Glutamatergic neuron (in vitro differentiated cells): ENCODE results near the gene NEK5. TPM values are rescaled to one million over a fixed set of nuclear protein-coding genes. Genes with fewer than 3 reads are reported as not detected.
"Not testable (repeated sequence)": the region's sequence is repeated elsewhere in the genome, so short reads cannot be mapped to it uniquely, and the experiment has no call there.

ENCODE experiments used
- DNase-seq: peaks from one replicate; pipeline ENCODE4 v3.0.0; 2022
- H3K27ac Mint-ChIP-seq: one replicate; pipeline ENCODE4 v1.8.0; 2020; ENCODE audit warnings: mild to moderate bottlenecking, mixed read lengths, inconsistent platforms; ENCODE audit not compliant: unreplicated experiment
- H3K27me3 Mint-ChIP-seq: one replicate; pipeline ENCODE4 v1.8.0; 2020; ENCODE audit warnings: mild to moderate bottlenecking, moderate library complexity, mixed read lengths, inconsistent platforms; ENCODE audit not compliant: unreplicated experiment
- H3K36me3 Mint-ChIP-seq: one replicate; pipeline ENCODE4 v1.8.0; 2020; ENCODE audit warnings: mild to moderate bottlenecking, mixed read lengths, inconsistent platforms; ENCODE audit not compliant: unreplicated experiment
- H3K4me1 Mint-ChIP-seq: one replicate; pipeline ENCODE4 v1.8.0; 2020; ENCODE audit warnings: mild to moderate bottlenecking, low read depth, mixed read lengths, inconsistent platforms; ENCODE audit not compliant: unreplicated experiment
- H3K4me3 Mint-ChIP-seq: one replicate; pipeline ENCODE4 v1.8.0; 2020; ENCODE audit warnings: mild to moderate bottlenecking, mixed read lengths, inconsistent platforms; ENCODE audit not compliant: unreplicated experiment
- H3K9me3 Mint-ChIP-seq: one replicate; pipeline ENCODE4 v1.8.0; 2020; ENCODE audit warnings: mild to moderate bottlenecking, moderate library complexity, mixed read lengths, inconsistent platforms; ENCODE audit not compliant: unreplicated experiment
- total RNA-seq: library from RNA; stranded (reverse); fragmentation: NEBNext Ultra II Directional; extraction: Animal tissue kit (Norgen Biotek cat#: 25700); gene quantifications from one replicate; pipeline ENCODE4 v1.2.1, GENCODE V29; 2021; ENCODE audit not compliant: unreplicated experiment
- TF ChIP-seq, protein P1 (sequence below): fragments of 200-600 bp; sonication (generic); IDR thresholded peaks from one replicate; pipeline ENCODE4 v1.5.0; 2021; ENCODE audit not compliant: partially characterized antibody, unreplicated experiment

NEK5 gene
- total RNA-seq, 1 donor from 2014 or later: not detected

DNA sequence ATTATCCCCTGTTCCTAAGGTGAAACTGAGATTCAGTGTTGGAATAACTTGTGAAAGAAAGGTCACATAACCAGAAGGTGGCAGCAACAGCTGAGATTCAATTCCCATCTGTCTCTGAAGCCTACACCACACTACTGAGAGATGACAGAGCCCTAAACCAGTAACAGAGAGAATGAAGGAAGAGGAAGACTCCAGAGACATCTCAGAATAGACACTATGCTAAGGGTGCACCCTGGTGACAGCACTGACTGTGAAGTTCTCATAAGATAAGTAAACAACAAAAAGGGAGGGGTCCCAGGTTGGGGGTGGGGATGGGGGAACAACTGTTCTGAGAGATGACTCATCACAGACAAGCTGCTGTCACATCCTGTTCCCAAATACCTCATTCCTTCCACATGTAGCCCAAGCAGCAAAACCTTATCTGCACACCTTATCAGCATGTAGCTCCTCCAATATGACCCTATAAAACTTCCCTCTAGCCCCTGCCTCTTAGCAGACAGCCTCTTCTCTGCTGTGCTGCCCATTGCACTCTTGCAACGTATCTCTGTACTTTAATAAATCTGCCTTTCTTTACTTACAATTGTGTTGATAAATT is 57.8 kb downstream of the NEK5 start:
- TF ChIP-seq, protein P1, sequence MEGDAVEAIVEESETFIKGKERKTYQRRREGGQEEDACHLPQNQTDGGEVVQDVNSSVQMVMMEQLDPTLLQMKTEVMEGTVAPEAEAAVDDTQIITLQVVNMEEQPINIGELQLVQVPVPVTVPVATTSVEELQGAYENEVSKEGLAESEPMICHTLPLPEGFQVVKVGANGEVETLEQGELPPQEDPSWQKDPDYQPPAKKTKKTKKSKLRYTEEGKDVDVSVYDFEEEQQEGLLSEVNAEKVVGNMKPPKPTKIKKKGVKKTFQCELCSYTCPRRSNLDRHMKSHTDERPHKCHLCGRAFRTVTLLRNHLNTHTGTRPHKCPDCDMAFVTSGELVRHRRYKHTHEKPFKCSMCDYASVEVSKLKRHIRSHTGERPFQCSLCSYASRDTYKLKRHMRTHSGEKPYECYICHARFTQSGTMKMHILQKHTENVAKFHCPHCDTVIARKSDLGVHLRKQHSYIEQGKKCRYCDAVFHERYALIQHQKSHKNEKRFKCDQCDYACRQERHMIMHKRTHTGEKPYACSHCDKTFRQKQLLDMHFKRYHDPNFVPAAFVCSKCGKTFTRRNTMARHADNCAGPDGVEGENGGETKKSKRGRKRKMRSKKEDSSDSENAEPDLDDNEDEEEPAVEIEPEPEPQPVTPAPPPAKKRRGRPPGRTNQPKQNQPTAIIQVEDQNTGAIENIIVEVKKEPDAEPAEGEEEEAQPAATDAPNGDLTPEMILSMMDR: no peak
- H3K4me3 Mint-ChIP-seq: no peak overlapping the region
- peaks cover 41% of the 10 kb centered on the region for H3K36me3 Mint-ChIP-seq
- peaks cover 9% of the 10 kb centered on the region for H3K27me3 Mint-ChIP-seq
- no peak for DNase-seq
- H3K4me1 Mint-ChIP-seq: no peaks in the 10 kb centered on the region
- H3K9me3 Mint-ChIP-seq: peaks cover 19% of the 10 kb centered on the region
- no peak overlapping the region for H3K27ac Mint-ChIP-seq

DNA sequence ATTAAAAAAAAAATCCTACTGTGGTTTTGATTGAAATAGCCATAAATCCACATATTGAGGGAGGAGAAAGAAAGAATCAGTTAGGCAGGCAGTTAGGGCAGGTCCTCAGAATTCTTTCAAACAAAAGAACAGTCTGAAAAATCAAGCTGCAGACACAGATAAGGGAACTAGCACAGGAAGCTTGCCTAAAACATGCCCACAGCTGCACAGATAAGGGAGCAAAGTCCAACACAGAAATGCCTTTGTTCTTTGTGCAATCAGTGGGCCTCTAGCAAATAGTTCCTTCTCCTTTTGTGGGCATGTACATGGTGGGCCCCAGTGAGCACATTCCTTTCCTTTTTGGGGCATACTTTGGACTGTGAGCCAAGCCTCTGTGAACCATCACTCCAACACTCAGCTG is 61.6 kb downstream of the NEK5 start:
- peaks cover 28% of the 10 kb centered on the region for H3K9me3 Mint-ChIP-seq

DNA sequence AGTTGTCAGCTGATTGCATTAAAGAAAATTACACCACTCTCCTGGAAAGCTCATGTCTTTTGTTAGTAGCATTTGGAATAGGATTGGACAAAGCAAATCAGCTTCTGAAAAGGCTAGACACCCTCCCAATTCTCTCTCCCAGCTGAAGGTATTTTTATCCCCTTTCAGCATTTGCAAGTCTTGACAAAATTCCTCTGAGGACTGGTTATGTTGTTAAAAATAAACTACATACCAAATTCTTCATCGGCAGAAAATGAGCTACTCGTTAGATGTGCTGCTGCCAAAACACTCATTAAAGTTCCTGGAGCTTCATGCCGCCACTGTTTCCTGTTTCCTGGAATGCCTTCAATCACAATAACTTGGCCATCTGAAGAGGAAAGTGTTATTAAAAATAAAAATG is 67.3 kb downstream of the NEK5 start:
- Mint-ChIP-seq H3K27ac (no peak overlapping the region), H3K36me3 (peaks cover 5% of the 10 kb centered on the region), H3K4me1 (no peaks in the 10 kb centered on the region), H3K27me3 (no peaks in the 10 kb centered on the region), H3K4me3 (no peak overlapping the region), H3K9me3 (peaks cover 14% of the 10 kb centered on the region)
- TF ChIP-seq, protein P1: no peak
- DNase-seq: no peak

More for the DNA sequence above, 61.6 kb downstream of the NEK5 start:
- Mint-ChIP-seq H3K4me3 (no peak overlapping the region), H3K36me3 (peaks cover 46% of the 10 kb centered on the region), H3K4me1 (no peaks in the 10 kb centered on the region), H3K27ac (no peak overlapping the region), H3K27me3 (peaks cover 9% of the 10 kb centered on the region)
- no peak for DNase-seq
- TF ChIP-seq, protein P1: no peak

DNA sequence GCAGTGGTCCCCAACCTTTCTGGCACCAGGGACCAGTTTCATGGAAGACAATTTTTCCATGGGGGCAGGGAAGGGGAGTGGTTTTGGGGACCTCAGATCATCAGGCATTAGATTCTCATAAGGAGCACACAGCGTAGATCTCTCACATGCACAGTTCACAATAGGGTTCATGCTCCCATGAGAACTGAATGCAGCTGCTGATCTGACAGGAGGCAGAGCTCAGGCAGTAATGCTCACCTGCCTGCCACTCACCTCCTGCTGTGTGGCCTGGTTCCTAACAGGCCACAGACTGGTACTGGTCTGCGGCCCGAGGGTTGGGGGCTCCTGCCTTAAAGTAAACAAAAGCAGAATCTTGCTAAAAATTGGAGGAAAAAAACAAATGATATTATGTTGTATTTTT is 67.8 kb downstream of the NEK5 start:
- not testable (repeated sequence) for H3K4me1 Mint-ChIP-seq, H3K27ac Mint-ChIP-seq, H3K36me3 Mint-ChIP-seq, DNase-seq, H3K4me3 Mint-ChIP-seq, H3K27me3 Mint-ChIP-seq
- peaks cover 14% of the 10 kb centered on the region for H3K9me3 Mint-ChIP-seq

DNA sequence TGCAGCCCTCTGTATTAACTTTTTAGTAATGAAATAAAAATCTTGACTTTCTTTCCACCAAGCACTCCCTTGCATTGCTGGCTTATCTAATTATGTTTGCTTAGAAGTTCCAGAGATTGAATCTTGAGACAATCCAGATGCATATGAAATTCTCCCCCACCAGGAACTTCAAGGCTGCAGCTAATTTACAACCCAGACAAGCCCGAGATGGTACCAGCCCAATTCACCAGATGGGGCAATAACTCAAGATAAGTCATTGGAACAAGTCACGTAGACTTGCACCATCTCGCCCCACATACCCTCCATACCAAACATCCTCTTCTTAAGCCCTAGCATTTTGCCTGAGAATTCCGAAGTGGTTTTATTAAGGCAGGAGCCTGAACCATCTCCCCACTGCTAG is 75.4 kb downstream of the NEK5 start:
- no peak overlapping the region for H3K27ac Mint-ChIP-seq
- H3K27me3 Mint-ChIP-seq: no peaks in the 10 kb centered on the region
- H3K9me3 Mint-ChIP-seq: no peaks in the 10 kb centered on the region
- DNase-seq: no peak
- H3K4me1 Mint-ChIP-seq: no peaks in the 10 kb centered on the region
- H3K4me3 Mint-ChIP-seq: no peak overlapping the region
- no peaks in the 10 kb centered on the region for H3K36me3 Mint-ChIP-seq
- TF ChIP-seq, protein P1: no peak
